Measurements from ENCODE around the gene HSD17B8. TPM values are rescaled to one million over a fixed set of nuclear protein-coding genes. Genes with fewer than 3 reads are reported as not detected.
A peak's percentile ranks its signal among the peaks of the same experiment; 100 is the strongest.

HSD17B8 gene
- total RNA-seq, 1 experiment from 2014 or later: 22.0 TPM

DNA sequence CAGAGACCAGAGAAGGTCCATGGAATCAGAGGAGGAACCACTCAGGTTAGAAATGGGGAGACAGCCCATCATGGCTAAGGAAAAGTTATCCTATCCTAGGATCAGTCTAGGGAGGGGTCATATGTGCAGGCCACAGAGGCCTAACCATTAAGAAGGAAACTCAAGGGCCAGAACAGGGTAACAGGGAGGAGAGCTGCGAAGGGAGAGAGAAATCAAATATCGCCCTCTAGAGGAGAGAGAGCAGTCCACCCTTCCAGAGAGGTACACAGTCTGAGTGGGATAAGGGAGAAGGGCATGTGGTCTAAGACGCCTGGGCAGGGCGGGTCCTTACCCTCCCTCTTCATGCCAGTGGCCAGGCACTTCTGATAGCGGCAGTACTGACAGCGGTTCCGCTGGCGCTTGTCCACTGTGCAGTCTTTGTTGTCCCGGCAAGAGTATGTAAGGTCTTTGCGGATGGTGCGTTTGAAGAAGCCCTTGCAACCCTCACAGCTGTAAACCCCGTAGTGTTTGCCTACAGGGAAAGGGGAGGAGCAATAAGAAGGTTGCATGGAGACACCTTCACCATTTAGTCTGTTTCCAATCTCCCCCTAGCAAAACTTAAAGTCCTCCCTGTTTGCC lies 6.9 kb upstream of the HSD17B8 start:
- intact Hi-C loops (cut with micrococcal nuclease): loop anchor here (1.0 kb wide), 1 partner anchor 36 kb away; no protein-coding TSS in a partner anchor
- BruUV-seq (replicated peaks): no TSS peak
- ChIA-PET POLR2A (interaction anchor here (1.0 to 2.2 kb wide), 2 partner anchors 8 to 51 kb away, joined by 3 to 7 read pairs; no protein-coding TSS in a partner anchor), RAD21 (ENCODE audit: low non-redundant PET in 1 of 2, low total read pairs in 2 of 2, uncharacterized antibody in 2 of 2, unreplicated experiment in 2 of 2) (interaction anchor here (0.6 to 0.8 kb wide), 2 partner anchors 51 to 235 kb away, joined by 3 to 4 read pairs; no protein-coding TSS in a partner anchor), CTCF (interaction anchor here (0.7 to 1.9 kb wide), 7 partner anchors 11 to 102 kb away, joined by 3 to 9 read pairs (median 4); partner anchors contain the start of gene RING1)
- DNase-seq (ENCODE audit: low read depth, low spot score) (peak; percentile 66), ATAC-seq (peak; percentile 65)
- Histone ChIP-seq H2AFZ (ENCODE audit: low read depth, low read length, poor library complexity, severe bottlenecking) (no peak overlapping the region), H3K9me3 (ENCODE audit: control insufficient read depth in 1 of 2, insufficient read depth in 1 of 2, low read depth in 1 of 2, low read length in 2 of 2) (no peaks in the 10 kb centered on the region), H3K4me3 (replicated peaks in 1 of 2; ENCODE audit: low read depth in 1 of 2, low read length in 2 of 2) (no peak overlapping the region), H3K9ac (ENCODE audit: low read length) (no peak overlapping the region), H3K79me2 (ENCODE audit: insufficient read depth, low read length) (peaks cover 51% of the 10 kb centered on the region), H4K20me1 (ENCODE audit: insufficient read depth) (no peaks in the 10 kb centered on the region), H3K9me2 (ENCODE audit: insufficient read depth) (no peaks in the 10 kb centered on the region), H3K36me3 (ENCODE audit: control insufficient read depth in 1 of 2, insufficient read depth in 2 of 2, low read length in 2 of 2) (peaks cover 27 to 41% of the 10 kb centered on the region in 2 experiments; a peak in 3 of 4 replicates), H3K4me2 (ENCODE audit: low read length) (peak overlapping the region; percentile 96; the same call in 1 of the 2 replicates), H3K4me1 (ENCODE audit: control insufficient read depth in 1 of 2, insufficient read depth in 2 of 2, low read length in 2 of 2) (peaks cover 26 to 40% of the 10 kb centered on the region in 2 experiments), H3K27ac (ENCODE audit: low read depth, low read length) (peak overlapping the region; percentile 34), H3K27me3 (ENCODE audit: insufficient read depth, low read length) (no peaks in the 10 kb centered on the region)
- TF ChIP-seq POLR2A (IDR thresholded peaks at IDR 0.05; ENCODE audit: borderline replicate concordance, extremely low read depth, insufficient read depth, insufficient read length): no peak
- no peak for TF ChIP-seq SRF (IDR thresholded peaks at IDR 0.05; ENCODE audit: low read depth)
- TF ChIP-seq, protein P1, sequence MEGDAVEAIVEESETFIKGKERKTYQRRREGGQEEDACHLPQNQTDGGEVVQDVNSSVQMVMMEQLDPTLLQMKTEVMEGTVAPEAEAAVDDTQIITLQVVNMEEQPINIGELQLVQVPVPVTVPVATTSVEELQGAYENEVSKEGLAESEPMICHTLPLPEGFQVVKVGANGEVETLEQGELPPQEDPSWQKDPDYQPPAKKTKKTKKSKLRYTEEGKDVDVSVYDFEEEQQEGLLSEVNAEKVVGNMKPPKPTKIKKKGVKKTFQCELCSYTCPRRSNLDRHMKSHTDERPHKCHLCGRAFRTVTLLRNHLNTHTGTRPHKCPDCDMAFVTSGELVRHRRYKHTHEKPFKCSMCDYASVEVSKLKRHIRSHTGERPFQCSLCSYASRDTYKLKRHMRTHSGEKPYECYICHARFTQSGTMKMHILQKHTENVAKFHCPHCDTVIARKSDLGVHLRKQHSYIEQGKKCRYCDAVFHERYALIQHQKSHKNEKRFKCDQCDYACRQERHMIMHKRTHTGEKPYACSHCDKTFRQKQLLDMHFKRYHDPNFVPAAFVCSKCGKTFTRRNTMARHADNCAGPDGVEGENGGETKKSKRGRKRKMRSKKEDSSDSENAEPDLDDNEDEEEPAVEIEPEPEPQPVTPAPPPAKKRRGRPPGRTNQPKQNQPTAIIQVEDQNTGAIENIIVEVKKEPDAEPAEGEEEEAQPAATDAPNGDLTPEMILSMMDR (IDR thresholded peaks at IDR 0.05 in 2 of 3, conservative IDR thresholded peaks at IDR 0.05 in 1 of 3; ENCODE audit: borderline replicate concordance in 1 of 3, insufficient read depth in 1 of 3, low read depth in 2 of 3, low read length in 2 of 3): peak in 2 of 3 experiments; percentile 77 to 83; a peak in 4 of 6 replicates
- TF ChIP-seq POLR2AphosphoS5 (IDR thresholded peaks at IDR 0.05; ENCODE audit: low read depth, low read length): peak; percentile 45
- TF ChIP-seq TCF7L2 (IDR thresholded peaks at IDR 0.05; ENCODE audit: borderline replicate concordance, extremely low read depth, insufficient read depth, insufficient read length): peak; percentile 52

All from HCT116 (cell line).